Glutamatergic neuron (in vitro differentiated cells): ENCODE measurements around the gene LRRK1. TPM values are rescaled to one million over a fixed set of nuclear protein-coding genes. Genes with fewer than 3 reads are reported as not detected.

ENCODE experiments used
- DNase-seq: peaks from one replicate; pipeline ENCODE4 v3.0.0; 2022
- H3K27ac Mint-ChIP-seq: one replicate; pipeline ENCODE4 v1.8.0; 2020; ENCODE audit warnings: mild to moderate bottlenecking, mixed read lengths, inconsistent platforms; ENCODE audit not compliant: unreplicated experiment
- H3K27me3 Mint-ChIP-seq: one replicate; pipeline ENCODE4 v1.8.0; 2020; ENCODE audit warnings: mild to moderate bottlenecking, moderate library complexity, mixed read lengths, inconsistent platforms; ENCODE audit not compliant: unreplicated experiment
- H3K36me3 Mint-ChIP-seq: one replicate; pipeline ENCODE4 v1.8.0; 2020; ENCODE audit warnings: mild to moderate bottlenecking, mixed read lengths, inconsistent platforms; ENCODE audit not compliant: unreplicated experiment
- H3K4me1 Mint-ChIP-seq: one replicate; pipeline ENCODE4 v1.8.0; 2020; ENCODE audit warnings: mild to moderate bottlenecking, low read depth, mixed read lengths, inconsistent platforms; ENCODE audit not compliant: unreplicated experiment
- H3K4me3 Mint-ChIP-seq: one replicate; pipeline ENCODE4 v1.8.0; 2020; ENCODE audit warnings: mild to moderate bottlenecking, mixed read lengths, inconsistent platforms; ENCODE audit not compliant: unreplicated experiment
- H3K9me3 Mint-ChIP-seq: one replicate; pipeline ENCODE4 v1.8.0; 2020; ENCODE audit warnings: mild to moderate bottlenecking, moderate library complexity, mixed read lengths, inconsistent platforms; ENCODE audit not compliant: unreplicated experiment
- CTCF ChIP-seq: fragments of 200-600 bp; sonication (generic); IDR thresholded peaks from one replicate; pipeline ENCODE4 v1.5.0; 2021; ENCODE audit not compliant: partially characterized antibody, unreplicated experiment
- total RNA-seq: library from RNA; stranded (reverse); fragmentation: NEBNext Ultra II Directional; extraction: Animal tissue kit (Norgen Biotek cat#: 25700); gene quantifications from one replicate; pipeline ENCODE4 v1.2.1, GENCODE V29; 2021; ENCODE audit not compliant: unreplicated experiment

LRRK1 gene
- total RNA-seq, 1 donor from 2014 or later: 1.5 TPM

GRCh38 chr15:101023501-101024072 lies 104.4 kb downstream of the LRRK1 start:
- Mint-ChIP-seq H3K4me3 (no peak overlapping the region), H3K36me3 (no peaks in the 10 kb centered on the region), H3K4me1 (peaks cover 5% of the 10 kb centered on the region), H3K9me3 (peaks cover 4% of the 10 kb centered on the region), H3K27ac (no peak overlapping the region), H3K27me3 (peaks cover 12% of the 10 kb centered on the region)
- no peak for TF ChIP-seq CTCF
- no peak for DNase-seq

GRCh38 chr15:101024073-101024695 lies 105.0 kb downstream of the LRRK1 start:
- H3K27me3 Mint-ChIP-seq: peaks cover 12% of the 10 kb centered on the region
- no peaks in the 10 kb centered on the region for H3K36me3 Mint-ChIP-seq
- no peak for DNase-seq
- H3K9me3 Mint-ChIP-seq: peaks cover 4% of the 10 kb centered on the region
- H3K4me3 Mint-ChIP-seq: no peak overlapping the region
- H3K4me1 Mint-ChIP-seq: peaks cover 5% of the 10 kb centered on the region
- H3K27ac Mint-ChIP-seq: no peak overlapping the region
- TF ChIP-seq CTCF: no peak

- no peak overlapping the region for H3K27ac Mint-ChIP-seq
- no peak for TF ChIP-seq CTCF
- peaks cover 4% of the 10 kb centered on the region for H3K9me3 Mint-ChIP-seq
Observed at GRCh38 chr15:101024706-101025500, 105.7 kb downstream of the LRRK1 start.

GRCh38 chr15:101025501-101025885 lies 106.3 kb downstream of the LRRK1 start:
- H3K4me3 Mint-ChIP-seq: no peak overlapping the region
- H3K9me3 Mint-ChIP-seq: peaks cover 4% of the 10 kb centered on the region
- peaks cover 12% of the 10 kb centered on the region for H3K27me3 Mint-ChIP-seq
- no peak overlapping the region for H3K27ac Mint-ChIP-seq
- H3K36me3 Mint-ChIP-seq: no peaks in the 10 kb centered on the region
- no peak for TF ChIP-seq CTCF
- no peak for DNase-seq
- H3K4me1 Mint-ChIP-seq: peaks cover 3% of the 10 kb centered on the region

More at GRCh38 chr15:101024706-101025500, 105.7 kb downstream of the LRRK1 start:
- no peak for DNase-seq
- peaks cover 12% of the 10 kb centered on the region for H3K27me3 Mint-ChIP-seq
- no peaks in the 10 kb centered on the region for H3K36me3 Mint-ChIP-seq
- peaks cover 3% of the 10 kb centered on the region for H3K4me1 Mint-ChIP-seq
- H3K4me3 Mint-ChIP-seq: no peak overlapping the region
